Heart left ventricle (tissue), 16 donors: Measurements from ENCODE around the gene NT5C3B. TPM values are rescaled to one million over a fixed set of nuclear protein-coding genes. Genes with fewer than 3 reads are reported as not detected.
"Not testable (repeated sequence)": the region's sequence is repeated elsewhere in the genome, so short reads cannot be mapped to it uniquely, and the experiment has no call there.

ENCODE experiments used
- ATAC-seq, 4 donors: fragments of 200-7000 bp; cut with Tn5 transposase; one replicate each; pipeline ENCODE4 v1.9.1; 2020 to 2022; ENCODE audit warnings: moderate library complexity in 4 of 4, mild to moderate bottlenecking in 3 of 4, moderate number of reproducible peaks in 1 of 4
- DNase-seq, 5 donors: peaks; one replicate each; pipeline ENCODE4 v3.0.0-alpha.2; 2020
- H3K27ac ChIP-seq, 12 donors: fragments of 200-600 bp; sonication (generic) in 4 of 12; one replicate each; pipeline versions ENCODE4 v1.5.0 to v1.8.0; 2016 to 2022; ENCODE audit warnings: mild to moderate bottlenecking in 2 of 12
- H3K27me3 ChIP-seq, 9 donors: fragments of 200-600 bp; sonication (generic) in 2 of 9; one replicate each; pipeline versions ENCODE4 v1.5.1 to v1.8.0; 2016 to 2022; ENCODE audit warnings: mild to moderate bottlenecking in 3 of 9
- H3K36me3 ChIP-seq, 9 donors: fragments of 200-600 bp; sonication (generic) in 2 of 9; one replicate each; pipeline versions ENCODE4 v1.5.0 to v1.8.0; 2018 to 2022; ENCODE audit warnings: mild to moderate bottlenecking in 2 of 9
- H3K4me1 ChIP-seq, 12 donors: fragments of 200-600 bp; sonication (generic) in 4 of 12; one replicate each; pipeline versions ENCODE4 v1.5.0 to v1.8.0; 2016 to 2022; ENCODE audit warnings: mild to moderate bottlenecking in 3 of 12
- H3K4me3 ChIP-seq, 12 donors: fragments of 200-600 bp; sonication (generic) in 4 of 12; one replicate each; pipeline versions ENCODE4 v1.5.0 to v1.8.0; 2017 to 2022; ENCODE audit warnings: mild to moderate bottlenecking in 9 of 12, moderate library complexity in 4 of 12
- H3K9me3 ChIP-seq, 12 donors: fragments of 200-600 bp; sonication (generic) in 4 of 12; one replicate each; pipeline versions ENCODE4 v1.5.0 to v1.8.0; 2016 to 2022; ENCODE audit warnings: mild to moderate bottlenecking in 1 of 12
- POLR2A ChIP-seq, 2 donors: fragments of 450-650 bp; IDR thresholded peaks; one replicate each; pipeline ENCODE4 v1.6.1; 2017; ENCODE audit warnings: antibody characterized with exemption in 2 of 2, mild to moderate bottlenecking in 2 of 2, moderate library complexity in 2 of 2
- WGBS, 4 donors: extraction: QIAGEN DNeasy Blood & Tissue Kit in 2 of 4; methylation state at CpG; one replicate each; pipeline versions ENCODE4 v1.1.5 to v1.1.7; 2013 to 2018; 5-methylcytosine and 5-hydroxymethylcytosine counted together
- intact Hi-C, 10 donors: fragments of 100-400 bp; cut with DNase I; formaldehyde crosslinking; loops; one replicate each; pipeline versions ENCODE4 v1.11.1 to v1.14.2; 2022
- polyA plus RNA-seq, 2 donors: library from polyadenylated mRNA; stranded (reverse); fragments of 200-250 nt; gene quantifications; one replicate each; pipeline ENCODE4 v1.2.3, GENCODE V29; 2013
- total RNA-seq, 9 donors: library from RNA; depleted of rRNA in 2 of 9; stranded (reverse); fragments of >200 nt in 2 of 9; fragmentation: NEBNext Ultra II Directional in 3 of 9; extraction: Animal tissue kit (Norgen Biotek cat#: 25700) in 3 of 9; gene quantifications; one replicate each; pipeline versions ENCODE4 v1.1.0 to v1.2.4, GENCODE V29; 2016 to 2023
- TF ChIP-seq, protein P1 (sequence below), 12 donors: fragments of 200-600 bp; sonication (generic) in 4 of 12; IDR thresholded peaks; one replicate each; pipeline versions ENCODE4 v1.5.0 to v1.8.0; 2018 to 2022; ENCODE audit warnings: antibody characterized with exemption in 12 of 12, mild to moderate bottlenecking in 5 of 12
- donor health status: ischemic (EF 13 %, LVEDD 7.1; RV severe dilation, severe dysfunction).
- donor health status: healthy with polysubstance abuse.
- donor health status: DM: no; HTN: yes; CAD: no.
- donor health status: DM: no; HTN: no; CAD: no.
- donor health status: ischemic (EF 25% LVEDD 6.9; RV normal size, moderate dysfunction).
- donor health status: ischemic (EF 25% LVEDD 5.7; RV mildly dilated, moderate dysfunction).
- donor health status: healthy.
- donor health status: DM: yes; HTN: yes; CAD: no.
- donor health status: ischemic (EF 35%, LVEDD 5.7; RV mildly dilated, moderate dysfunction).
- donor health status: nonischemic (EF 11% LVEDD 7.7; RV severe dilation, severe dysfunction).
- donor health status: DM: yes; HTN: yes; CAD: no.
- donor health status: PGD.
- donor health status: ischemic (EF 29% LVEDD 5.4; RV normal size, mild dysfunction).
- donor health status: nonischemic (EF 23%, LVEDD 6.1; RV moderate dilation, normal function).

The NT5C3B gene
- total and polyA plus RNA-seq, 11 donors: 16.0 to 50.9 (median 25.2) TPM

DNA sequence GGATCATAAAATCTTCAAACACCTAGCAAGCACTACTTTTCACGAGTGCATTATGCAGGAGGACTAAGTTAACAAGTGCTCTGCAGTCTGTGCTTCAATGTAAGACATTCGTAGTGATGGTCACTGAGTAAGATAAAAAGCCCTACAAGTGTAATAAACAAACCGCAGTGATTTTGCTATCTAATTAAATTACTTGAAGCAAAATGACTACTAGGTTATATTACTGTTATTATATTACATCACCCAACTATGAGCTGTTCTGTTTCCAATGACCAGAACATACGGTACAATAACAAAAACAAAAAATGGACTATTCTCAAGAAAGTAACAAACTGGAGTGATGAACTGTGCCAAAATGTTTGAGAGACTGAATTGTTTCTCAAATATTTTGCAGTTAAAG is 12.8 kb upstream of the NT5C3B start:
- intact Hi-C loops: no loop called here
- ATAC-seq: no peak
- Histone ChIP-seq H3K4me1 (peaks cover 0 to 21% (median 7%) of the 10 kb centered on the region in 12 donors), H3K27ac (peak overlapping the region in 2 of 12 donors; percentile 1 to 38), H3K4me3 (no peak overlapping the region), H3K36me3 (peaks cover 0 to 39% (median 11%) of the 10 kb centered on the region in 9 donors), H3K9me3 (no peaks in the 10 kb centered on the region), H3K27me3 (no peaks in the 10 kb centered on the region)
- no peak for DNase-seq
- WGBS, 4 donors: 78 to 82% (median 81%) methylated on average over 4 of the region's 4 CpGs
- TF ChIP-seq, protein P1, sequence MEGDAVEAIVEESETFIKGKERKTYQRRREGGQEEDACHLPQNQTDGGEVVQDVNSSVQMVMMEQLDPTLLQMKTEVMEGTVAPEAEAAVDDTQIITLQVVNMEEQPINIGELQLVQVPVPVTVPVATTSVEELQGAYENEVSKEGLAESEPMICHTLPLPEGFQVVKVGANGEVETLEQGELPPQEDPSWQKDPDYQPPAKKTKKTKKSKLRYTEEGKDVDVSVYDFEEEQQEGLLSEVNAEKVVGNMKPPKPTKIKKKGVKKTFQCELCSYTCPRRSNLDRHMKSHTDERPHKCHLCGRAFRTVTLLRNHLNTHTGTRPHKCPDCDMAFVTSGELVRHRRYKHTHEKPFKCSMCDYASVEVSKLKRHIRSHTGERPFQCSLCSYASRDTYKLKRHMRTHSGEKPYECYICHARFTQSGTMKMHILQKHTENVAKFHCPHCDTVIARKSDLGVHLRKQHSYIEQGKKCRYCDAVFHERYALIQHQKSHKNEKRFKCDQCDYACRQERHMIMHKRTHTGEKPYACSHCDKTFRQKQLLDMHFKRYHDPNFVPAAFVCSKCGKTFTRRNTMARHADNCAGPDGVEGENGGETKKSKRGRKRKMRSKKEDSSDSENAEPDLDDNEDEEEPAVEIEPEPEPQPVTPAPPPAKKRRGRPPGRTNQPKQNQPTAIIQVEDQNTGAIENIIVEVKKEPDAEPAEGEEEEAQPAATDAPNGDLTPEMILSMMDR (IDR thresholded peaks at IDR 0.05): no peak
- no peak for TF ChIP-seq POLR2A (IDR thresholded peaks at IDR 0.05)

DNA sequence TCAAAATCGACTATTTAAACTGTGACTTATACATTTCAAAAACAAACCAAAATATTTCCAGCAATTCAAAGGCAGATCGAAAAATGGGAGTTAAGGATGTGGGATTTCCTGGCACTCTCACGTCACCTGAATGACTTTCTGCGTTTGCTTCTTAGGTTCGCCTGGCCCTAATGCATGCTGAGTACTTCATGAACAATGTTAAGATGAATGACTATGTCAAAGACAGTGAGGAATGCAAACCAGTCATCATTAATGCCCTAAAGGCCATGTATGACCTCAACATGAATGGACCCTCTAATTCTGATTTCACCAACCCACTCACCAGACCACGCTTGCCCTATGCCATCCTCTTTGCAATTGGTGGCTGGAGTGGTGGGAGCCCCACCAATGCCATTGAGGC is 8.9 kb upstream of the NT5C3B start:
- Histone ChIP-seq H3K4me1 (peaks cover 0 to 9% (median under 1%) of the 10 kb centered on the region in 12 donors), H3K36me3 (peaks cover 0 to 9% (median 0%) of the 10 kb centered on the region in 9 donors), H3K4me3 (no peak overlapping the region), H3K9me3 (no peaks in the 10 kb centered on the region), H3K27ac (no peak overlapping the region), H3K27me3 (no peaks in the 10 kb centered on the region)
- TF ChIP-seq, protein P1 (IDR thresholded peaks at IDR 0.05): no peak
- TF ChIP-seq POLR2A (IDR thresholded peaks at IDR 0.05): no peak
- no peak for ATAC-seq
- intact Hi-C loops: no loop called here
- WGBS, 4 donors: 89 to 96% (median 94%) methylated on average over 6 of the region's 6 CpGs
- no peak for DNase-seq

DNA sequence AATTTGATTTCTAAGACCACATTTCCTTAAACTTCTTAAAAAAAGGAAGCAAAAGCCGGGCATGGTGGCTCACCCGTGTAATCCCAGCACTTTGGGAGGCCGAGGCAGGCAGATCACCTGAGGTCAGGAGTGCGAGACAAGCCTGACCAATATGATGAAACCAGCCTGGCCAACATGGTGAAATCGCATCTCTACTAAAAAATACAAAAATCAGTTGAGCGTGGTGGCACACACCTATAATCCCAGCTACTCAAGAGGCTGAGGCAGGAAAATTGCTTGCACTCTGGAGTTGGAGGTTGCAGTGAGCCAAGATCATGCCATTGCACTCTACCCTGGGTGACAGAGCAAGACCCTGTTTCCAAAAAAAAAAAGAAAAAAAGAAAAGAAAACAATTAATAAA is 4.7 kb upstream of the NT5C3B start:
- H3K4me1 ChIP-seq, ATAC-seq, H3K27ac ChIP-seq, H3K36me3 ChIP-seq, intact Hi-C loops, H3K9me3 ChIP-seq, H3K27me3 ChIP-seq, H3K4me3 ChIP-seq, DNase-seq: not testable (repeated sequence)
- 87 to 95% (median 91%) methylated on average over 6 of the region's 6 CpGs for WGBS, 4 donors

DNA sequence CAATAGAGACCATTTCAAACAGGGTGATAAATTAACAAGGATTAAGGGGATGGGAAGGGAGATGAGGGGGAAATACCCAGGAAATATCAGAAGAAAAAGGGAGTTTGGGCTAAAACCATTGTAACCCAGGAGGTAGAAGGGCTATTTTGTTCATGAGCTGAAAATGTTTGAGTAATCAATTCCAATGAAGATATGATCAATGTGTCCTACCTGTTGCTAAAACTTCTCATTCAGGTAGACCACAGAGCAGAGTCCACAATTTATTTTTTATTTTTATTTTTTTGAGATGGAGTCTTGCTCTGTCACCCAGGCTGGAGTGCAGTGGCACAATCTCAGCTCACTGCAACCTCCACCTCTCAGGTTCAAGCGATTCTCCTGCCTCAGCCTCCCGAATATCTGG is 3.4 kb upstream of the NT5C3B start:
- 94 to 98% (median 96%) methylated on average over 2 of the region's 2 CpGs for WGBS, 4 donors
- intact Hi-C loops, H3K36me3 ChIP-seq, ATAC-seq, H3K27ac ChIP-seq, H3K4me3 ChIP-seq, H3K9me3 ChIP-seq, DNase-seq, H3K27me3 ChIP-seq: not testable (repeated sequence)
- H3K4me1 ChIP-seq: peaks cover 0 to 17% (median 12%) of the 10 kb centered on the region in 12 donors

DNA sequence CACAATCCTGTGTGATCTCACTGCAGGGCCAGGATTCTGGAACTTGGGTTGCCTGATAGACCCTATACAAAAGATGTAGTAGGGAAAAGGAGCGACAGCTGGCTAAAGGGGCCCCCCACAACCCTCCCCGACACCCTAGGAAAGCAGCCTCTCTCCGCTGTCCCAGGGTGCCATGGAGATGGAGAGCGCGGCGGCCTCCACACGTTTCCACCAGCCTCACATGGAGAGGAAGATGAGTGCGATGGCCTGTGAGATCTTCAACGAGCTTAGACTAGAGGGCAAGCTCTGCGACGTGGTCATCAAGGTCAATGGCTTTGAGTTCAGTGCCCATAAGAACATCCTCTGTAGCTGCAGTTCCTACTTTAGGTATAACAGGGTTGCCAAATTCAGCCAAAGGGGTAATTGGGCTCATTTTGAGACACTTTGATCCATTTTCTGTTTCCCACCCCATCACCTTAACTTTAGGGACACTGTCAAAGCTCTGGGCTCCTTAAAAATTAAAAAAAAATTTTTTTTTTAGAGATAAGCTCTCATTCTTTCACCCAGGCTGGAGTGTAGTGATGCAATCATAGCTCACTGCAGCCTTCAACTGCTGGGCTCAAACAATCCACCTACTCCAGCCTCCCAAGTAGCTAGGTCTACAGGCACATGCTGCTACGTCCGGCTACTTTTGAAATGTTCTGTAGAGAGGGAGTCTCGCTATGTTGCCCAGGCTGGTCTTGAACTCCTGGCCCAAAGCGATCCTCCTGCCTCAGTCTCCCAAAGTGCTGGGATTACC is 1.9 kb upstream of the NT5C3B start, which contains the start of gene KLHL10:
Gene KLHL10, plus strand, starts transcription at position 65 of the 778 bp plus-strand sequence. Its CDS starts 108 bp downstream, at position 173.
- ATAC-seq (no peak), DNase-seq (no peak)
- H3K27me3 ChIP-seq: no peaks in the 10 kb centered on the region
- intact Hi-C loops: no loop called here
- H3K27ac ChIP-seq: no peak within 1 kb of the TSS
- no peaks in the 10 kb centered on the region for H3K9me3 ChIP-seq
- H3K4me3 ChIP-seq: peak within 1 kb of the TSS in 8 of 12 donors; percentile 81 to 97 (median 92)
- 92 to 96% (median 95%) methylated on average over 14 to 15 of the region's 15 CpGs for WGBS, 4 donors
- H3K36me3 ChIP-seq: peaks cover 0 to 7% (median 0%) of the 10 kb centered on the region in 9 donors
- no peak for TF ChIP-seq POLR2A (IDR thresholded peaks at IDR 0.05)
- TF ChIP-seq, protein P1 (IDR thresholded peaks at IDR 0.05): no peak
- H3K4me1 ChIP-seq: peaks cover 0 to 17% (median 12%) of the 10 kb centered on the region in 12 donors
